ENCODE results near the gene DNAJC22.

Gene DNAJC22

GRCh38 chr12:49397000-49397399, 50.3 kb downstream of the DNAJC22 start:
- TF ChIP-seq CTCF (IDR thresholded peaks at IDR 0.05; ENCODE audit: low read depth, low read length) = no peak
- in situ Hi-C loops (cut with HindIII; ENCODE audit: low sequenced_read_pairs) = no loop called here
- H3K4me3 ChIP-seq (ENCODE audit: low read depth, low read length) = no peak overlapping the region
- DNase-seq (ENCODE audit: low read depth, low spot score) = no peak

GRCh38 chr12:49400304-49400703, 53.6 kb downstream of the DNAJC22 start:
- in situ Hi-C loops (cut with HindIII; ENCODE audit: low sequenced_read_pairs) = no loop called here
- no peak for TF ChIP-seq CTCF (IDR thresholded peaks at IDR 0.05; ENCODE audit: low read depth, low read length)
- DNase-seq (ENCODE audit: low read depth, low spot score) = no peak
- H3K4me3 ChIP-seq (ENCODE audit: low read depth, low read length) = no peak overlapping the region
